Fibroblast of pulmonary artery (primary cell): ENCODE measurements around the gene PRKAR1B.
A peak's percentile ranks its signal among the peaks of the same experiment; 100 is the strongest.

Experiments
- DNase-seq: peaks from one replicate; pipeline ENCODE4 v3.0.0-alpha.2; 2010; ENCODE audit warnings: low read depth
- H3K4me3 ChIP-seq: replicated peaks from 2 replicates; pipeline ENCODE4 v1.5.1; 2011; ENCODE audit warnings: low read depth, mild to moderate bottlenecking, control low read depth, low read length, moderate library complexity
- TF ChIP-seq, protein P1 (sequence below): IDR thresholded peaks from 2 replicates; pipeline ENCODE4 v1.5.1; 2011; ENCODE audit warnings: mild to moderate bottlenecking, control low read depth, low read length, inconsistent platforms; ENCODE audit errors: missing control alignments

The PRKAR1B gene

DNA sequence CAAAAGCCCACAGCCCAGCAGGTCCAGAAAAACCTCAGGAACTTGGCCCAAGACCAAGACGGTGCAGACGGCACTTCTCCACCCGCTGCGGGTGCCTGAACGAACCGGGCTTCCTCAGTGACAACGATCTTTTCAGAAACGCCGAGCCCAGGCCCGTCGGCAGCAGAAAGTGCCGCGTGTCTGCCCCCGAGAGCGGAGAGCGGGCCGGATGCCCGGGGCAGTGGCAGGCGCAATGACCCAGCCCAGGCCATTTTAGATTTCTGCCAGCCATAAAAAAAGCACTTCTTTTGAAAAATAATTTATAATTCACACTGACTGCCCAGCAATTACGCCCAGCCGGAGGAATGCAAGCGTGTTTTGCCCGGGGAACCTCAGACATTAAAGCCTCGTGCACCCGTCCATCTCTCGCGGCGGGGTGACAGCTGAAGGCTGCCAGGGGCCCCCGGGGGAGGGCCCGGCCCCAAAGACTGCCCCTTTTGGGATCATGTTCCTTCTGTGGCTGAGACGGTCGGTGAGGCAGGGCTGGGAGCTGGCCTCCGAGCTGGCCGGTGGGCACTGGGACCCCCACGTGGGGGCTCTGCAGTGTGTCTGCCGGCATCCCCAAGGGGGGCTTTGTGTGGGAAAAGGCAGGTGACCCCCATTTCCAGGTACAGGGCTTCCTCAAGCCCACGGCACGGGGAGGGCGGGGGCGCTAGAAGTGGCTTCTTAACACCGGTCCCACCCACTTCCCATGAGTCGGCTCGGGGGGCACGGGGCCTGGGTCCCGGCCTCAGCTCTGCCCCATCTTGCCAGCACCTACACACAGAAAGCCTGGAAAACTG is 136.1 kb downstream of the PRKAR1B start:
- H3K4me3 ChIP-seq: no peak overlapping the region
- no peak for DNase-seq
- TF ChIP-seq, protein P1, sequence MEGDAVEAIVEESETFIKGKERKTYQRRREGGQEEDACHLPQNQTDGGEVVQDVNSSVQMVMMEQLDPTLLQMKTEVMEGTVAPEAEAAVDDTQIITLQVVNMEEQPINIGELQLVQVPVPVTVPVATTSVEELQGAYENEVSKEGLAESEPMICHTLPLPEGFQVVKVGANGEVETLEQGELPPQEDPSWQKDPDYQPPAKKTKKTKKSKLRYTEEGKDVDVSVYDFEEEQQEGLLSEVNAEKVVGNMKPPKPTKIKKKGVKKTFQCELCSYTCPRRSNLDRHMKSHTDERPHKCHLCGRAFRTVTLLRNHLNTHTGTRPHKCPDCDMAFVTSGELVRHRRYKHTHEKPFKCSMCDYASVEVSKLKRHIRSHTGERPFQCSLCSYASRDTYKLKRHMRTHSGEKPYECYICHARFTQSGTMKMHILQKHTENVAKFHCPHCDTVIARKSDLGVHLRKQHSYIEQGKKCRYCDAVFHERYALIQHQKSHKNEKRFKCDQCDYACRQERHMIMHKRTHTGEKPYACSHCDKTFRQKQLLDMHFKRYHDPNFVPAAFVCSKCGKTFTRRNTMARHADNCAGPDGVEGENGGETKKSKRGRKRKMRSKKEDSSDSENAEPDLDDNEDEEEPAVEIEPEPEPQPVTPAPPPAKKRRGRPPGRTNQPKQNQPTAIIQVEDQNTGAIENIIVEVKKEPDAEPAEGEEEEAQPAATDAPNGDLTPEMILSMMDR: no peak

DNA sequence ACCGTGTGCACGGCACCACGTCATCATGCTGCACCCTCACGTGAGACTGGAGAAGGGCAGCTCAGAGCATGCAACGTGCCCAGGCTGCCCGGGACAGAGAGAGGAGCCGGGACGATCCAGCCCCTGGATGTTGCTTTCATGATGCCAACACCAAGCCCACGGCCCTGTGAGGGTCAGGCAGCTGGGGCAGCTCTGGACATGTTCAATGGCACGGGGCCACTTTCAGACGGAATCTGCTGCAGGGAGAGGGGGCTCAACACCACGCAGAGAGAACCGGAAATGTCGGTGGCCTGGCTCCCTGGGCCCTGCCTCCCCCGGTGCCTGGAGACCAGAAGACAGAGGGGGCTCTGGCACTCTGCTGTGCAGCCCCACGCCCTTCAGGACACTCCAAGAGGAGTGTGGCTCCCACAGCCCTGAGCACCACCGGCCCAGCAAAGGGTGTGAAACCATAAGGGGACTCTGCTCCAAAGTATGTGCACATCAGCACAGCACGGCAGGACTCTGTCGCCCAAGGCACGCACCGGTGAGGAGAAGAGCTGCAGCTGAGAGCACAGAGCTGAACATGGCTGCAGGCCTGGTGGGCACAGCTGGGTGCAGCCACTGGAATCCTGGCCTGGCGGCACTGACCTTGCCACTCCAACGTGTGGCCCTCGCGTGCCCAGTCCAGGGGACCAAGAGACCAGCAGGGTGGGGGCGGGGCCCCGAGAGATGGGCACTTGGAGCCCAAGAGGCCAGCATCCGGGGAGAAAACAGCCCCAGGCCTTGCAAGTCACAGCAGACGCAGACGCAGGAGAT is 137.1 kb downstream of the PRKAR1B start:
- H3K4me3 ChIP-seq: no peak overlapping the region
- DNase-seq: no peak
- TF ChIP-seq, protein P1: no peak

DNA sequence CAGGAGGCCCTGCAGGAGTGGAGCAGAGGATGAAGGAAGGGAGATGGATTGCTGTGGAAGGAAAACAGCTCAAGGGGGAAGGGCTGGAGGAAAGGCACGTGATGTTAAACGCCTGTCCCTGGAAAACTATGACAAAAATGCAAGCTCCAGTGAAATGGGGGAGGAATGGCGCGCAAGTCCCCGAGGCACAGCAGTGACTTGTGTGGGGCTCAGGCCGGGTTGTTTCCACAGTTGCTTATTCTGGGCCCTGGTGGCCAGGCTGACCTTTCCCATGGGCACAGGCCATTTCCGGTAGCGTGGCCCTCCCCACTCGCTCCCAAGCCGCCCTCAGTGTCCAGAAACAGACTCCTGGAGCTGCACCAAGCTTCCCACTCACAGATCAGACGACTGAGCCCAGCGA is 139.3 kb downstream of the PRKAR1B start:
- DNase-seq: peak; percentile 42
- no peak overlapping the region for H3K4me3 ChIP-seq
- TF ChIP-seq, protein P1: no peak

DNA sequence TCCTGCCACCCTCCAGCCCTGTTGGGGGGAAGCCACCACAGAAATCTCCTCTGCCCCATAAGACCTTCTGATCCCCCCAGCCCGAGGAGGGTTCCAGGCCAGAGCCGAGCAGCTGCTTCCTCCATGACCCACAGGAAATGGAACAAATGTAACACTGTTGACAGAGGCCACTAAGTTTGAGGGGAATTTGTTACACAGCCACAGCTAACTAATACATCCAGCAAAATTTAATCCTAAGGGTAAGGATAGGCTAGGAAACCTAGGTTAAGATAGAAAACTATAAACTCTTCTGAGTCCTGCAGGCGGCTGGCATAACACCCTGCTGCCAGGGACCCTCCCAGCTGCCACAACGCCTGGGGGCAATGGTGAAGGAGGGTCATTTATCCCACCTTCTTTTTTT is 140.6 kb downstream of the PRKAR1B start:
- TF ChIP-seq, protein P1: no peak
- DNase-seq: no peak

DNA sequence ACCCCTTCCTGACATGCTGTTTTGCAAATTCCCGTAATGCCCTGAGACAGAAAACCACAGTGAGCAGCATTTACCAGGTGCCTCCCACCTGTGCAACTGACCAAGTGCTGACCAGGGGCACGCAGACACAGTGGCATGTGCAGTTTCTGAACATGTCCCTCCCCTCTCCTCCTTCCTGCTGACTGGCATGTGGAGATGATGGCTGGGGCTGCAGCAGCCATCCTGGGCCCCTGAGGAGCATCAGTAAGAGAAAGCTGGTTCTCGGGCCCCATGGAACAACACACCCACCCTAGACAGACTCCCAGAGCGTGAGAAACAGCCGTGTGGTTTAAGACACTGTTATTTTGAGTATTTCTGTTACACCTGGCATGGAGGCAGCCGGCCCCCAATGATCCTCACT is 141.2 kb downstream of the PRKAR1B start:
- TF ChIP-seq, protein P1: no peak
- no peak for DNase-seq
- H3K4me3 ChIP-seq: no peak overlapping the region

More for the DNA sequence above, 140.6 kb downstream of the PRKAR1B start:
- no peak overlapping the region for H3K4me3 ChIP-seq

DNA sequence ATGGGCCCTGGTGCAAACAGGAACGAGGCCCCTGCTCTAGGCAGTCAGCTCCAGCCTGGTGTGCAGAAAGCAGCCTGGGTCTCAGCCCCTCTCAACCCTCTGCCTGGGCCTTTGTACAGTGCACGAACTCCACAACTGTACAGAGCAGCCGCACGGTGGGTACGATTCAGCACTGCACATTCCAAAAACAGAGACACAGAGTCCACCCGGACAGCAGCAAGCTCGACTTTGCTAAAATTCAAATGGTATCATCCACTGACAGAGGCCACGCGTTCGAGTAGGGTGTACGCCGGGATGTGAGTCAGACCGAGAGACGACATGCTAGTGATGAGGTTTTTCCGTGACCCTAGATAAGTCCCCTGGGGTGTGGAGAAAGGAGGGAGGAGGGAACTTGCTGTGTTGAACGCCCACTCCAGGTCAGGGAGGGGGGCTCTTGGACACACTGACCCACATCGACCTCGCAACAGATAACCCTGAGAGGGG is 141.8 kb downstream of the PRKAR1B start:
- H3K4me3 ChIP-seq: no peak overlapping the region
- peak; percentile 34 for DNase-seq
- TF ChIP-seq, protein P1: no peak
